DMS53 treated with DMSO at 0.1 percent for 48 hours (cell line): ENCODE data around the gene KRT76.

Experiments
- DNase-seq: peaks from one replicate; lab custom pipeline; 2025; ENCODE audit not compliant: unreplicated experiment; lab: John Stamatoyannopoulos, UW

The KRT76 gene

GRCh38 chr12:52813203-52813819 lies 36.2 kb upstream of the KRT76 start:
- no peak for DNase-seq

DNA sequence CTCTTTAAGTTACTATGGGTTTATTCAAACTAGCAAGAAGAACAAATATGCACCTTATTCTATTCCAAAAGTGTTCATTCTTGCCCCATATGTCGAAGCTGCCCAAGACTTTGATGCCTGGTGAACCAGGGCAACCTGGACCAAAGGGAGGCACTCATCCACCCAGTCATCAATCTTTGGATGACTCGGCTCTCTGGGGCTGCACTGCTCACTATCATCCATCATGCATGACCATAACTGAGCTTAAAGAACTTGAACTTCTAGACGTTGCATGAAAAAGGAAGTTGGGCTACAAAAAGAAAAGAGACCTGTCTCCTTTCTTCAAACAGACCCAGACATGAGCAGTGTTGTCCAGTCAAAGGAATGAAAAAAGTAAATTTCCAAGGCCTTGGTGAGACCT lies 35.6 kb upstream of the KRT76 start:
- no peak for DNase-seq

DNA sequence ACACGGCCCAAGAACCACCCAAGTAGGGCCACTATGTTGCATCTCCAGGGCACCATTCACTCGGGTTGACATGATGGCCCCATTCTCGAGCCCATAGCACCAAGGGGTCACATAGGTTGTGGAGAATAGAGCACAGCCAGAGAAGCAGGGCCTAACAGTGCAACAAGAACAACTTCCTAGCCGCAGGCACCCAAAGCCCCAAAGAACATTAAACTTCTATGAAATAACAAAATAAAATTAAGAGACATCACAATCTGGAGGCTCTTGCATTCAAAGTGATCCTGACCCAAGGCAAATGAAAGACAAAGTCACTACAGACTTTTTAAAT lies 34.9 kb upstream of the KRT76 start:
- DNase-seq: no peak

DNA sequence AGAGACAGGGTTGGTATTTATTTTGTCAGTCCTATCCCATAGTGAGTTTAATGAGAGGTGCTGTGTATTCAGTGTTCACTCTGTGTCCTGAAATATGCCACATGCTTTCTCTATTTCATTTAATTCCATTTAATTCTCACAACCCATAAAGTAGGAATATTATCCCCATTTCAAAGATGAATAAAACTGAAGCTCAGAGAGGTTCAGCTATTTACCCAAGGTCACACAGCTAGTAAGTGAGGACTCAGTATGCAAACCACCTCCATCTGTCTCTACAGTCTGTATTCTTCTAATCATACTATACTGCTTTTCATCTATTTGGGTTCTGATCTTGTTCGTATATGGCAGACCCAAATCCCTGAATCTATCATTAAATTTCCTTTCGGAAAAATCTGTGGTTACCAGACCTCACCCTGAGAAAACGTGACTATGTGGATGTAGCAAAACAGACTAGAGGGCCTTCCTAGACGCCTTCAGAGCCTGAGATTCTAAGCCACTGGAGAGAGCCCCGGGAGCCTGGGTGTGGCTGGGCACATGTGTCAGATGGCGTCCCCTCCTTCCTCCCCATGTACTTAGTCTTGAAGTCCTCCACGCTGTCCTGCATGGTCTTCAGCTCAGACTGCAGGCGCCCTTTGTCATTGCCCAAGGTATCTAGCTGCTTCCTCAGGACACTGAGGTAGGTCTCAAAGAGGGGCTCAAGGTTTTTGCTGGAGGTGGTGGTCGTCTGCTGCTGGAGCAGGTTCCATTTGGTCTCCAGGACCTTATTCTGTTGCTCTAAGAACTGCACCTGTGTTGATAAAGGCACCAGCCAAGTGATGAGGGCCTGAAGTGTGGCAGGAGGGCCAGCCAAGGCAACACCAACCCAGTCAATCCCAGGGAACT lies 34.3 kb upstream of the KRT76 start:
- DNase-seq: no peak

DNA sequence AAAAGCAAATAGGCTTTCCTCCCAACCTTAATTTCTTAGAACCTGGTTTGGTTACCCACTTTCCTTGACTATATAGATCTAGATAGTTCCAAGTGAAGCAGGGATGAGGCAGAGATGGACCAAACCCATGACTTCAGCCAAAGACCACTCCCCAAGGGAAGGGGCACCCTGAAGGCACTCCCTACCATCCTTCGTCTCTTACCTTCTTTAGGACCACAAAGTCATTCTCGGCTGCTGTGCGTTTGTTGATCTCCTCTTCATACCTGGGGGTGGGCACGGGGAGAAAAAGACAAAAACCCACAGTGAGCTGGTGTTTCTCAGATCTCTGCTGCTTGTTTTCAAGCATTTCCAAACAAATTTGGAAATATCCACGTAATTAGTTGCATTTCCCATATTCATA lies 33.4 kb upstream of the KRT76 start:
- no peak for DNase-seq

- DNase-seq: no peak
Measured at GRCh38 chr12:52809166-52809565, 32.0 kb upstream of the KRT76 start.

GRCh38 chr12:52808573-52809160 lies 31.5 kb upstream of the KRT76 start:
- no peak for DNase-seq

DNA sequence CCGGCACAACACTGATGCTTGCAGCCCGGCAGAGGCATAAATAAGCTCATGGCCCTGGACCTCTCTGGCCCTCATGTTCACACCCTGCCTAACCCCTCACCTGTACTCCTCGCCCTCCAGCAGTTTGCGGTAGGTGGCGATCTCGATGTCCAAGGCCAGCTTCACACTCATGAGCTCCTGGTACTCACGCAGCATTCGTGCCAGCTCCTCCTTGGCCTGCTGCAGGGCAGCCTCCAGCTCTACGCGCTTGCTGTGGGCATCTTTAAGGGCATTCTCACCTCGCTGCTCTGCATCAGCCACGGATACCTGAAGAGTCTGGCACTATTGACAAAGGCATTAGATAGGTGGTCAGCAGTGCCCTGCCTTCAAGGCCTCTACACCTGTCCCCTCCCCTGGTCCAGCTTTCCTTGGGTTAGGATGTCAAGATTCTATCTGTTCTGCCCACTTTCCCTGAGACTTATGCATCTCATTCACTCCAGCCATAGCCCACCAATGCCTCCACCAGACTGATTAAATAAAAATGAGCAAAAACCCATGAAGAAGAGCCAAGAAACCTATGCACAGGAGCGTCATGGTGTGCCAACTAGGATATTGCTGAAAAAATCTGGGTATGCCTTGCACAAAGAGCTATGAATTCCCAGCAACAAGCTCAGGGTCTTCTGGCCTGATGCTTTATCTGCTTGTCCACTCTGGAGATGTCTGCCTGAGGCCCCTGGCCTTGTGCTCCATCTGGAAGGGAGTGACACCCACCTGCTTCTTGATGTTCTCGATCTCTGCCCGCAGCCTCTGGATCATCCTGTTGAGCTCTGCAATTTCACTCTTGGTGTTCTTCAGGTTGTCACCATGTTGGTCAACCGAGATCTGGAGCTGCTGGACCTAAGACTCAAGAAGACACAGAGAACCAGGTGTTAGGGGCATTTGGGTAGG lies 30.7 kb upstream of the KRT76 start:
- no peak for DNase-seq

- no peak for DNase-seq
Measured at GRCh38 chr12:52806821-52807543, 29.8 kb upstream of the KRT76 start.

DNA sequence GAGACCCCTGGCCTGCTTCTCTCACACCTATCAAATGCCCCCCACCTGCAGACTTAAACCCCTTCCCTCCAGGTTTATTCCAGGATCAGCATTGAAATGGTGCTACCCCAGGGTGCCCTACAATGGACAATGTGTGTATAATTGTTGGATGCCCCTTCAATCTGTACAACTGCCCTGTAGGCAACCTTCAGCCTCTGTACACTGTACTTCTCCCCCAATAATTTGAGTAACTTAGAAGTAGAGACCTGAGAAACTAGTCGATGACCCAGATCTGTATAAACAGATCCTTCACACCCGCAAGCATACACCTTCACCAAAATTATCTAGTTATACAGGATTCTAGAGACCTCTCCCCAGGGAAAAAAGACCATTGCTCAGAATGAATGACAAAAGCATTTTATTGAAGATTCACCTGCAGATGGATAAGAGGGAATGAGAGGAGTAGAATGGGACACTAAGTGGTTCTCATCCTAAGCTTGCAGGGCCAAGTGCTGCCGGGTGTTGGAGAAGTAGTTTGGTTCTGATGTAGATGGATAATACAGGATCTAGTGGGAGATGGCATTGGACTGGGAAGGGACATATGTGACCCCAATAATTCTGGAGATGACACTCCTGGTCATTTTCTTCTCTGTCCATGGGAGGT lies 29.1 kb upstream of the KRT76 start:
- DNase-seq: no peak

- DNase-seq: no peak
Measured at GRCh38 chr12:52805739-52806138, 28.6 kb upstream of the KRT76 start.

- DNase-seq: no peak
Measured at GRCh38 chr12:52805000-52805399, 27.9 kb upstream of the KRT76 start.

GRCh38 chr12:52802442-52802841 lies 25.3 kb upstream of the KRT76 start:
- DNase-seq: no peak

- no peak for DNase-seq
Measured at GRCh38 chr12:52801773-52802172, 24.6 kb upstream of the KRT76 start.

DNA sequence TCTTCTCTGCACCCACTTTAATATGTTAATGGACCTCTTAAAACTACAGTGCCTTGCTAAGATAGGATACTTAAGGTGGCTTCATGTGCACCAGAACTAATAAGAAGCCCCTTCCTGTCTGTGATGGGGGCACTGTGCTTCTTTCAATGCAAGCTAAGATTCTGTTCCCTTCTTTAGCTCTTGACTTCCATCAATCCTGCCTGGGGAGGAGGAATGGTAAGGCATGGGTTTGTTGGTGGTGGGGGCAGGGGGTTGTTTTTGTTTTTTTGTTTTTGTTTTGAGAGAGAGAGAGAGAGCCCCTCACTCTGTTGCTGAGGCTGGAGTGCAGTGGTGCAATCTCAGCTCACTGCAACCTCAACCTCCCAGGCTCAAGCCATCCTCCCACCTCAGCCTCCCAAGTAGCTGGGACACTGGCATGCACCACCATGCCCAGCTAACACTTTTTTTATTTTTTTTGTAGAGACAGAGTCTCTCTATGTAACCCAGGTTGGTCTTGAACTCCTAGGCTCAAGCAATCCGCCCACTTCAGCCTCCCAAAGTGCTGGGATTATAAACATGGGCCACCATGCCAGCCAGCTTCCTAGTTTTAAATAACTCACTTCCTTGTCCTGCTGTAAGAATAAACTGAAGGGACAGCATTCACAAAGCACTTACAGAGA lies 23.2 kb upstream of the KRT76 start:
- no peak for DNase-seq

- no peak for DNase-seq
Measured at GRCh38 chr12:52799505-52800211, 22.5 kb upstream of the KRT76 start.

DNA sequence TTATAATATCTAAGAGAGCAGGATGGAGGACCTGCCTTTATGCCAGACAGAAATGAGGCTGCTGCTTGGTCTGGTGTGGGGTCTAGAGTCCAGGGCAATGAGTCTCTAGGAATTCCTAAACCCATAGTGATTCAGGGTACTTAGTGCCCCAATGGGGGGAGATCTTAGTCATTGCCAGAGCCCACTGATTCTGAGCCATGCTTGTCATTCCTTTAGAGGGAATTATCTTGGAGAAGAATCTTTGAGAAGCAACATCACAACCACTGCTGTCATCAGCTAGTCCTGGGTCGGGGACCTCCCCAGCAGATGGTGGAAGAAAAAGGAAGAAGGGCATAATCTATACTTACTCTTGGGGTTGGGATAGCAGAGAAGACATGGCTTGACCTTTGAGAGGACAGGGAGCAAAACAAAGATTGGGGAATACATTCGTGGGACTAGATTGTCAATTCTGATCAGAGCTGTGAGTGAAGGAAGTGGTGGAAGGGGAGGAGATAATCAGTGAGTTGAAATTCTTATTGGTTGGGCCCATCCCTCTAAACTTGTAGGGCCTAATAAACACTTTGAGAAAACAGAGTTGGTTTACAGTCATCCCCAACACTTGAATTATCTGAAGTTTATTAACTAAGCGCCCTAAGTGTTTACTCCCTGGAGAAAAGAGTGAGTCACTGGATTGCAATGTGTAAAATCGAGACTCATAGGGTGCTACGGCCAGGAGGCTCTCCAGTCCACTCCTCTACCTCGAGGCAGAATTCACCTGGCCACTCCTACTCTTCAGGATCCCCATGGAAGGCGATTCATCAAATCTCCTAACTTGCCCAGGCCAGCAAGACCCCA lies 21.7 kb upstream of the KRT76 start:
- no peak for DNase-seq

- no peak for DNase-seq
Measured at GRCh38 chr12:52798003-52798670, 21.0 kb upstream of the KRT76 start.
